ENCODE results near the gene MEDAG. TPM values are rescaled to one million over a fixed set of nuclear protein-coding genes. Genes with fewer than 3 reads are reported as not detected.

The MEDAG gene
- total RNA-seq, result 100 to 1,000 TPM; 113 to 601 (median 377) TPM

- ATAC-seq (ENCODE audit: low FRiP score) (peak; percentile 93), DNase-seq (ENCODE audit: low spot score) (peak; percentile 70)
- TF ChIP-seq, protein P1, sequence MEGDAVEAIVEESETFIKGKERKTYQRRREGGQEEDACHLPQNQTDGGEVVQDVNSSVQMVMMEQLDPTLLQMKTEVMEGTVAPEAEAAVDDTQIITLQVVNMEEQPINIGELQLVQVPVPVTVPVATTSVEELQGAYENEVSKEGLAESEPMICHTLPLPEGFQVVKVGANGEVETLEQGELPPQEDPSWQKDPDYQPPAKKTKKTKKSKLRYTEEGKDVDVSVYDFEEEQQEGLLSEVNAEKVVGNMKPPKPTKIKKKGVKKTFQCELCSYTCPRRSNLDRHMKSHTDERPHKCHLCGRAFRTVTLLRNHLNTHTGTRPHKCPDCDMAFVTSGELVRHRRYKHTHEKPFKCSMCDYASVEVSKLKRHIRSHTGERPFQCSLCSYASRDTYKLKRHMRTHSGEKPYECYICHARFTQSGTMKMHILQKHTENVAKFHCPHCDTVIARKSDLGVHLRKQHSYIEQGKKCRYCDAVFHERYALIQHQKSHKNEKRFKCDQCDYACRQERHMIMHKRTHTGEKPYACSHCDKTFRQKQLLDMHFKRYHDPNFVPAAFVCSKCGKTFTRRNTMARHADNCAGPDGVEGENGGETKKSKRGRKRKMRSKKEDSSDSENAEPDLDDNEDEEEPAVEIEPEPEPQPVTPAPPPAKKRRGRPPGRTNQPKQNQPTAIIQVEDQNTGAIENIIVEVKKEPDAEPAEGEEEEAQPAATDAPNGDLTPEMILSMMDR (IDR thresholded peaks at IDR 0.05), result no peak
Observed at GRCh38 chr13:30905932-30906383, at the start of gene MEDAG. TSS of gene MEDAG (plus strand) at chr13:30906271. CDS start at chr13:30906516, 245 bp downstream.

DNA sequence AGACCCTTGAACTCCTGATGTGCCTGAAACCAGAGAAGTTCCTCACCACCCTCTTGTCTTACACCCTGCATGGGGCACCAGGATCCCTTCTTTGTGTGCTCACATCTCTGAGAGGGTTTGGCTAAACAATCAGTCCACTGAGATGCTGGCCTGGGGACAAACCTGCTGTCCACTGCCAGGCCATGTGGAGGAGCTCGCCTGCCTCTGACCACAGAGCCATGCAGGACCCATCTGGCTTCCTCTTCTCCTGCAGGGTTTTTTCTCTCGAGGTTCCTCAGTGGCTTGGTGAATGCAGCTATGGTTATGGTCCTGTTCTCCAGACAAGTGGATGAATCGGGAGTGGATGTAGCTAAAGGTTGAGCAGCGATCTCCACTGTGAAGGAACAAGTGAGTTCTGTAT, 49.1 kb upstream of the MEDAG start:
- TF ChIP-seq, protein P1 (IDR thresholded peaks at IDR 0.05), result no peak
- DNase-seq (ENCODE audit: low spot score), result no peak
- no peak for ATAC-seq (ENCODE audit: low FRiP score)

- TF ChIP-seq, protein P1 (IDR thresholded peaks at IDR 0.05), result no peak
- DNase-seq (ENCODE audit: low spot score), result no peak
- no peak for ATAC-seq (ENCODE audit: low FRiP score)
Observed at GRCh38 chr13:30857636-30858035, 48.4 kb upstream of the MEDAG start.

DNA sequence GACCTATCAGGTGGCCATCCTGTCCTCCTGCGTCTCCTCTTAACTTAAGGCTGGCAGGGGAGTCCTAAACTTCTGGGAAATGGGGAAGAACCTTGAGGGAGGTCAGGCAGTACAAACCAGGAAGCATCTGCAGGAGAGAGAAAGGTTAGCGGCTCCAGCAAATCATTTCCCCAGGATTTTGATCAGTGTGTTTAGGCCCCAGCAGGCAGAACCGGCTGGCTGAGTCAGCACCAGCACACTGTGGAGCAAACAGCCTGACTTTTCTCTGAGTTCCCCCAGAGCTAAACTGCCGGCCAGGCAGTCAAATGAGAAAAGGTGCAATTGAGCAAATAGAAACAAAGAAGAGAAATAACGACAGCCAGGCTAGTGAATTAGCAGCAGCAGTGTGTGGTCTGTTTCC, 46.7 kb upstream of the MEDAG start:
- DNase-seq (ENCODE audit: low spot score) (no peak), ATAC-seq (ENCODE audit: low FRiP score) (no peak)
- TF ChIP-seq, protein P1 (IDR thresholded peaks at IDR 0.05), result no peak

DNA sequence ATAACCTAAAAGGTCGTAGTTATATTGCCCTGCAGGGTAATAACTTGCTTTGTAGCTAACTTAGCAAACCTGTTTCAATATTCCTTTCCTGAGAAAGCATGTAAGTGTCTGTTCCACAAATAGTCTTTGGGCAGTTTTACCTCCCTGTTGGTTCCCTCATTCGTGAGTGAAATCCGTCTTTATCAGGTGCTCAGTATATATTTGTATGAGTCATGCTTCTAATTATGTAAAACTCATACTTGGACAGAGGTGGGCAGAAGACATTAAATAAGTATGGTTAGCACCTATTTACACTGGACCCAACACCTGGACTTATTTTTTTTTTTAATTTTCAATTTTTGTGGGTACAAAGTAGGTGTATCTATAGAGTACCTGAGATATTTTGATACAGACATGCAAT, 44.9 kb upstream of the MEDAG start:
- TF ChIP-seq, protein P1 (IDR thresholded peaks at IDR 0.05), result no peak
- DNase-seq (ENCODE audit: low spot score) (no peak), ATAC-seq (ENCODE audit: low FRiP score) (no peak)

DNA sequence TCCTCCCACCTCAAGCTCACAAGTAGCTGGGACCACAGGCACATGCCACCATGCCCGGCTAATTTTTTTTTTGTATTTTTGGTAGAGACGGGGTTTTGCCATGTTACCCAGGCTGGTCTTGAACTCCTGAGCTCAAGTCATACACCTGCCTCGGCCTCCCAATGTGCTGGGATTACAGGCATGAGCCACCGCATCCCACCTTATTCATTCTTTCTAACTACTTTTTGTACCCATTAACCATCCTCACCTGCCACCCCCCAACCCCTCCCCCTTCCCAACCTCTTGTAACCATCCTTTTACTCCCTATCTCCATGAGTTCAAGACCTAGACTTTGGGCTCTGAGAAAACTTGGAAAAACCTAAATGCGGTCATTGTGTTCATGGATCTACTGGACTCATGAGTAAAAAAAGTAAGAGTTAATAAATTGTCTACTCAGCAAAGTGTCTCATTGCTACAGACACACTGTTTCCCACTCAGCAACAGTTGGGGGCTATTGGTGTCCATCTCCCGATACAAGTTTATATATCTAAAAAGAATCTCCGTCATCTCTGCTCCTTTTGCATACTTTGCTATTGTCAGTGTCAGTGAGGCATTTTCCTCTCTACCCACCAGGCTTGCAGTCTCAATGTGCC, 44.1 kb upstream of the MEDAG start:
- ATAC-seq (ENCODE audit: low FRiP score), result no peak
- DNase-seq (ENCODE audit: low spot score), result no peak
- TF ChIP-seq, protein P1 (IDR thresholded peaks at IDR 0.05), result no peak

DNA sequence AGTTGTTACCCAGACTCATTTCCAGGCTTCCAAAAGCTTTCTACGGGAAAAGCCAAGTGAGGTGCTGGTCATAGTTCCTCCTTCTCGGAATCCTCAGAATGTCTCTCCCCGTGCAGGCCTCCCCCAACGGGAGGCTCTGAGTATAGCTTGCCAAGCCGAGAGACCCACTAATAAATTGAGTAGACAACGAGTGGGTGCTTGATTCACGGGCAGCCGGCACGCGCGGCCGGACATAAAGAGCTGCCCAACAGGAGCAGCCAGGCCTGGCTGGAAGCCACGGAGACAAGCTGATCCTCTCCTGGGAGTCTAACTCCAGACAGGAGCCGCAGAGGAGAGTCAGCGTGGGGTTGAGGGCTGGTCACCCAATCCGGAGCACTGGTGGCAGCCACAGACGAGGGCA, 43.4 kb upstream of the MEDAG start:
- TF ChIP-seq, protein P1 (IDR thresholded peaks at IDR 0.05), result no peak
- DNase-seq (ENCODE audit: low spot score) (no peak), ATAC-seq (ENCODE audit: low FRiP score) (peak; percentile 43)
